Stimulated activated CD4-positive, alpha-beta T cell treated with anti-CD3 and anti-CD28 coated beads, Interleukin-2, amount 100 ng/mL, for 24 hours (primary cell): ENCODE results near the gene ARSI.

Source experiments
- DNase-seq, 2 donors: peaks; one replicate each; pipeline ENCODE4 v3.0.0-alpha.2; 2020

Gene ARSI

GRCh38 chr5:150325426-150325825, 22.7 kb upstream of the ARSI start:
- no peak for DNase-seq

- no peak for DNase-seq
Observed at GRCh38 chr5:150323819-150324218, 21.1 kb upstream of the ARSI start.

- DNase-seq, result no peak
Observed at GRCh38 chr5:150323092-150323491, 20.4 kb upstream of the ARSI start.

- DNase-seq, result no peak
Observed at GRCh38 chr5:150322202-150322601, 19.5 kb upstream of the ARSI start.

DNA sequence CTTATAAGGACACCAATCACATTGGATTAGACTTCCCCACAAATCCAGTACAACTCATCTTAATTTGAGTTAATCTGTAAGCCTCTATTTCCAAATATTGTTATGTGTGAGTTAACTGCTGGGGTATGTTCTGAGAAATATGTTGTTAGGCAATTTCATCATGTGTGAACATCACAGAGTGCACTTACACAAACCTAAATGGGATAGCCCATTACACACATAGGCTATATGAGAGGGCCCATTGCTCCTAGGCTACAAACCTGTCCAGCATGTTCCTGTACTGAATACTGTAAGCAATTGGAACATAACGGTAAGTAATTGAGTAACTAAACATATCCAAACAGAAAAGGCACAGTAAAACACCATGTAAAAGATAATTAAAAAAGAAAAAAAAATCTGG, 19.1 kb upstream of the ARSI start:
- DNase-seq, result no peak

GRCh38 chr5:150321211-150321610, 18.5 kb upstream of the ARSI start:
- DNase-seq, result no peak

DNA sequence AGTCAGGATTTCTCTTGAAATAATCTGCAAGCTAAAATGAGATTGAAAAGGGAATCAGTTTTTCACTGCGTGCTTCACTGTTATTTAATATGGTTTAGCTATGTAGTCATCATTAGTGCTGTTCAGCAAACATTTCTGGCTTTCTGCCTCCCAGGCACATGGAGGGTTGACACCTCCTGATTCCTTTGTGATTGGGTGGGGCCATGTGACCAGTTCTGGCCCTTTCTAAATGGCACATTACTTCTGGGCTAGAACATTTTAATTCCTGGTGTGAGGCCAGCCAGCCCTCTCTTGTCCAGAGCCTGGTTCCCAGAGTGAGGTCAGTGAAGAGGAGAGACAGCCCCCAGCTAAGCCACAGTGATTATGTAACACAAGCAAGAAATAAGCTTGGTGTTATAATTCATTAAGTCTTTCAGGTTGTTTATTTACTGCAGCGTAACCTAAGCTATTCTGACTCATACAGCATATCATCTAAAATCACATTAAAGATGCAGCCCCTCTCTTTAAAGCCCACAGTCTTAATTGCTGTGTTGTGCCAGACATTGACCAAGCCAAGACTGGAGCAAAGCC, 17.4 kb upstream of the ARSI start:
- DNase-seq, result no peak

DNA sequence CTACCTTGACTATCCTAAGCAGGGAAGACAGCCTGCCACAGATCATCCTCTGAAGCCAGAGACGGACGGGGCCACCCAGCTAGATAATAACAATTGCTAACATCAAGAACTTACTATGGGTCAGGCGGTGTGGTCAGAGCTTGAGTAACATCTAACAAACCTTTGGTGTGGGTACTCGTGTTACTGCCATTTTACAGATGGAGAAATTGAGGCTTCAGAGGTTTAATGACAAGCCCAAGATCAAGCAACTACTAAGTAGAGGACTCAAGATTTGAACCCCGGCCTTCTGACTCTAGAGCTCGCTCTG, 16.7 kb upstream of the ARSI start:
- no peak for DNase-seq

- DNase-seq, result no peak
Observed at GRCh38 chr5:150318613-150319483, 16.1 kb upstream of the ARSI start.

- DNase-seq, result no peak
Observed at GRCh38 chr5:150317048-150318003, 14.6 kb upstream of the ARSI start.

DNA sequence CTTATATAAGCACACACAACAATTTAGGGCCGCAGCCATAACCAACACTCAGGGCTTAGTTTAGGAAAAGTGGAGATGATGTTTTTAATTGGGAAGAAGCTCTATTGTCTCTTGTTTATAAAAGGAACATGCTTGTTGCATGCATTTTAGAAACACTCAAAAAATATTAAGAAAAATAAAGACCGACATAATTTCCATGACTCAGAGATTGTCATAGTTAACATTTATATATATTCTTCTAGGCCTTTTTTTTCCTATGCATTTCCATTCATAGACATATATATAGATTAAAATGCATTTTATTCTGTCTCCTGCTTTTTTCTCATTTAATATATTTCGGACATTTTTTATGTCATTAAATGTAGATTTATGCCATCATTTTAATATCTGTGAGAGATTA, 13.6 kb upstream of the ARSI start:
- DNase-seq, result no peak

DNA sequence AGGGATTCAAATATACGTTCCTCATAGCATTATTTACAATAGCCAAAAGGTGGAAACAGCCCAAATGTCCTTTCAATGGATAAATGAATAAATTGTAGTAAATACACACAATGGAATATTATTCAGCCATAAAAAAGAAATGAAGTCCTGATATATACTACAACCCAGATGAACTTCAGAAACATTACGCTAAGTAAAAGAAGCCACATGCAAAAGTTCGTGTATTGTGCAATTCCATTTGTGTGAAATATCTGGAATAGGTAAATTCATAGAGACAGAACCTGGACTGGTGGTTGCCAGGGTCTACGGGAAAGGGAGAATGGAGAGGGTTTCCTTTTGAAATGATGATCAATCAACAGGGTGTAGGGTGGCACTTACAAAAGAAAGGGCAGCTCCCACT, 12.5 kb upstream of the ARSI start:
- no peak for DNase-seq

- DNase-seq, result no peak
Observed at GRCh38 chr5:150313921-150314716, 11.4 kb upstream of the ARSI start.

DNA sequence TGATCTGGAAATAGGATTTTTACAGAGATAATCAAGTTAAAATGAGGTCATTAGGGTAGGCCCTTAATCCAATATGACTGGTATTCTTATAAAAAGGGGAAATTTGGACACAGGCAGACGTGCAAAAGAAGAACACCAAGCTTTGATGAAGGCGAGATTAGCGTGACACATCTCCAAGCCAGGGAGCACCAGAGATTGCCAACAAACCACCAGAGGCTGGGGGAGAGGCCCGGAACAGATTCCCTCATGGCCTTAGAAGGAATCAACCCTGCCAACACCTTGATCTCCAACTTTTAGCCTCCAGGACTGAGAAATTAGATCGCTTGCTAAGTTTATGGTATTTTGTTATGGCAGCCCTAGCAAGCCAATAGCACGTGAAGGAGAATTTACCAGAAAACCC, 10.8 kb upstream of the ARSI start:
- no peak for DNase-seq

DNA sequence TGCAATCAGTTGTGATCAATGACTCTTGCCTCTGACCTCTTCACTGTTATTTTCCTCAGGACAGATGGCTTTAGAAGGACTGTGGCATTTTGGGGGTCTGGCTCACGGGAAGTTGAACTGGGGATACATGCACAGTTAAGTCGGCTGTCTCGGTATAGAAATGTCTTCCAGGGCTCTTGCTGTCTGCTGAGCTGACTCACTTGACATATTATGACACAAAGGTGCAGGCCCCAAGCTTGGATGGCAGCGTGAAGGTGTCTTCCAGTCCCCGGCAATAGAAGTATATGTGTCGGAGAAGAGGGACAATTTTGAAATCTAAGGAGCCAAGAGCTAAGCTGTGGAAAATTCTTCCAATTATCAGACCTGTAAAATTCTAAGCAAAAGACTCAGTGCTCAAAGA, 9.8 kb upstream of the ARSI start:
- DNase-seq, result no peak

DNA sequence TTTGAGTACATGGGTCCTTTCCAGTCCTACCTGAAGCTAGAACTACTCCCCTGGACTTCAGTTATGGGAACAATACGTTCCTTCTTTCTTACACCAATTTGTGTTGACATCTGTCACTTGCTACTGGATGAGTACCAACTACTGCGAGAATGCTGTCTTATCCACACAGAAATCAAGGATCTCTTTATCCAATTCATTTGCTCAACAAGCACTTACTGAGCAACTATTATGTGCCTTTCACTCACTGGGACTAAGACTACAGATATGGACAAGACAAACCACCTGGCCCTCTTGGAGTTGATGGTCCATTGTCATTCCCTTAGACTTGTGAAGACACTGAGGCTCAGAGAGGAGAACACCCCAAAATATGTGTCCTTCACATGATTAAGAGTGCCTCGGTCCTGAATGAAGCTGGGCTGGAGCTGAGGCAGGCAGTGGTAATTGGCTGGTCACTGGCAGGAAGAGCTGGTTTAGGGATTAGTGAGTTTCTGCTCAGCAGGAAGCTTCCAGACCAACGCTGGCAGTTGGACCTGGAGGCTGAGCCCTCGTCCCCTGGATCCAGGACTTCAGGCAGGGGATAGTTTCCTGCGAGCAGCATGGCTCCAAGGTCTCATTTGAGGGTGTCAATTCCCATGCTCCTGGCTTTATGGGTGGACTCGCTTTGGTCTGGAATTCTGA, 8.4 kb upstream of the ARSI start:
- no peak for DNase-seq

GRCh38 chr5:150310246-150310645, 7.5 kb upstream of the ARSI start:
- DNase-seq, result no peak

DNA sequence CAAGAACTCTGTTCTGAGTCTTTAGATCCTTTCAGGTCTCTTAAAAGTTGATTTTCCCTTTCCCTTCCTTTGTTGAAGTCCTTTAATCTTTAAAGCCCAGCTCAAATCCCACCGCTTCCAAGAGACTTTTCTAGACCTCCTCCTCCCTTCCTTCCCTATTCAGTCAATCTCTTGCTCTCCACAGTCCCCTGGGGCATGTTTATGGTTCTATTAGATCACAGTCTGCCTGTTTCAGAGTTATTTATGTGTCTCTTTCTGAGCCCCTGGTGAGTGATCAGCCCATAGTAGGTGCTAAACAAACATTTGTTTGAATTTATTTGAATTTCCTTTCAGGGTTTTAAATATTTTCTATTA, 7.2 kb upstream of the ARSI start:
- no peak for DNase-seq

DNA sequence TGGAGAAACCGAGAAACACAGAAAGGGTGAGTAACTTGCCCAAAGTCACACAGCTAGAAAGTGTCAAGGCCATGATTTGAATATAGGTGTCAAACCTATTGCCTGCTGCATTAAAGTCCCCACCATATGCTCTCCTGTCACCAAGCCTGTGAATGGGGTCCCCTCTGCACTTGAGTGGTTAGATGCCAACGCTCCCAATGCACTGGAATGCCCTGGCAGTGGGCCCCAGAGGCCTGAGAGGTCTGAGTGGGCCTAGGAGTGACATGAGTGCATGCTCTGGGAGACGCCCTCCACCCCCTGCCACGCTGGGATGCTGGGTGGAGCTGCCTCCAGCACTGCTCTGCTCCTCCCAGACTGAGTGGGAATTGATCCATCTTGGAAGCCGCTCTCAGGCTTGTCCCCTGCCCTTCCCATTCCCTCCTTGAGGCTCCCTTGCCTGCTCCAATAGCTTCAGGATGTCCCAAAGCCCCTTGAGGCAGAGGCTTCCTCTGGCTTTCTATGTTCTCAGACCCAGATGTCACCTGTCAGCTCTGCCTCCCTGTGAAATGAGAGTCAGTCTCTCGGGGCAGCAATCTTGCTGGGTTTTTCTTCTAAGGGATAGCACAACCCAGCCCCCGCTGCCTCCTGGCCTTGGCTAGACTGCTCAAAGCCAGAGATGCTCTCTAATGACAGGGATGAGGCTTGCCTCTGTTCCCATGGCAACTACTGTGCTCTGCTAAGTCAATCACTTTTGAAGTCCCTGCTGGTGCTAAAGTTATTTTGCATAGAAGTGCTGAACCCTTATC, 6.6 kb upstream of the ARSI start:
- no peak for DNase-seq

- no peak for DNase-seq
Observed at GRCh38 chr5:150307617-150308426, 5.1 kb upstream of the ARSI start.

DNA sequence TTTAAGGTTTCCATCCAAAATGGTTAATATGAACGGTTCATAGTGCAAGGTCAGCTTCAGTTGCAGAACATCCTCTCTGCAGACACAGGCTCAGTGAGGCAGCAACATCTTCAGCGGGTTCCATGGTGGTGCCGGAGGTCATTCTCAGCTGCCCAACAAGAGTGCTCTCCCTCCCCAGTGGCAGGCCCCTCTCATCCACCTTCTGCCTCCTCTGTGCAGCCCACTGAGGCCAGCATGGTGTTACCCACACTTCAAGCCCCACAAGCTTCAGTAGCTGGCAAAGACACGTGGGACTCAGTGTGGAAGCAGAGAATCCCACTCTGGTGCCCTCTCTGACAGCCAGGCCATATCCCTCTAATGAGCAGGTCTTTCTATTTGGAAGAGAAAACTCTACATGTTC, 4.1 kb upstream of the ARSI start:
- no peak for DNase-seq
